GM12801 (cell line): Measurements from ENCODE around the gene TBC1D22A.

Experiments
- CTCF ChIP-seq: IDR thresholded peaks from one replicate; pipeline ENCODE4 v1.5.1; 2011; ENCODE audit warnings: control low read depth; ENCODE audit not compliant: insufficient read length; ENCODE audit errors: extremely low read depth

The TBC1D22A gene

GRCh38 chr22:47112994-47113852, 350.8 kb downstream of the TBC1D22A start:
- no peak for TF ChIP-seq CTCF

- TF ChIP-seq CTCF: no peak
Observed at GRCh38 chr22:47113853-47114415, 351.5 kb downstream of the TBC1D22A start.

- no peak for TF ChIP-seq CTCF
Observed at GRCh38 chr22:47114813-47115517, 352.5 kb downstream of the TBC1D22A start.

GRCh38 chr22:47115518-47115890, 353.1 kb downstream of the TBC1D22A start:
- TF ChIP-seq CTCF: no peak

- no peak for TF ChIP-seq CTCF
Observed at GRCh38 chr22:47115921-47116320, 353.5 kb downstream of the TBC1D22A start.

- TF ChIP-seq CTCF: no peak
Observed at GRCh38 chr22:47116426-47117341, 354.2 kb downstream of the TBC1D22A start.
